Naive thymus-derived CD8-positive, alpha-beta T cell (primary cell): ENCODE results near the gene WLS. TPM values are rescaled to one million over a fixed set of nuclear protein-coding genes. Genes with fewer than 3 reads are reported as not detected.

ENCODE experiments used
- microRNA-seq: library from miRNA; unstranded; fragments of <30 nt; microRNA quantifications from one replicate; pipeline ENCODE4 v1.2.0, GENCODE V29; 2022; ENCODE audit warnings: borderline microRNAs expressed
- polyA plus RNA-seq, 3 donors: library from polyadenylated mRNA; unstranded; fragments of 300-500 nt; fragmentation: Illumina TruSeq; gene quantifications; one replicate each; pipeline ENCODE4 v1.2.3, GENCODE V29; 2021
- total RNA-seq, 8 experiments: library from RNA in 2 of 8; stranded (reverse) in 2 of 8; gene quantifications; one replicate each; pipeline ENCODE4 v1.2.3 and lab custom pipeline; 2021 to 2026

The WLS gene
- total and polyA plus RNA-seq, 5 experiments from 2014 or later: not detected

Small RNA genes within 50 kb of the gene (microRNA-seq; reads per million reads assigned to microRNA genes)
- not detected for gene MIR1262

Other genes starting within 250 kb of the WLS start
- gene DIRAS3, start 181.9 kb downstream of the WLS start, total RNA-seq: not detected
- not detected for gene DIRAS3, start 181.9 kb downstream of the WLS start, polyA plus RNA-seq
- not detected for gene RPE65, start 217.4 kb upstream of the WLS start, total RNA-seq
- not detected for gene RPE65, start 217.4 kb upstream of the WLS start, polyA plus RNA-seq